ENCODE results near the gene AGFG1. TPM values are rescaled to one million over a fixed set of nuclear protein-coding genes. Genes with fewer than 3 reads are reported as not detected.
"Not testable (repeated sequence)": the region's sequence is repeated elsewhere in the genome, so short reads cannot be mapped to it uniquely, and the experiment has no call there.

AGFG1 gene
- total RNA-seq, 1 donor, result 56.1 TPM

- no peak for TF ChIP-seq CTCF (IDR thresholded peaks at IDR 0.05; ENCODE audit: insufficient read depth, low read depth, low read length)
Observed at GRCh38 chr2:227595797-227596196, 123.8 kb downstream of the AGFG1 start.

GRCh38 chr2:227597036-227597435 is 125.1 kb downstream of the AGFG1 start:
- no peak for DNase-seq (ENCODE audit: low read depth)
- no peak overlapping the region for H3K4me3 ChIP-seq (ENCODE audit: low read depth, low read length)
- TF ChIP-seq CTCF (IDR thresholded peaks at IDR 0.05; ENCODE audit: insufficient read depth, low read depth, low read length), result no peak

More at GRCh38 chr2:227595797-227596196, 123.8 kb downstream of the AGFG1 start:
- DNase-seq (ENCODE audit: low read depth), result no peak
- H3K4me3 ChIP-seq (ENCODE audit: low read depth, low read length), result no peak overlapping the region

DNA sequence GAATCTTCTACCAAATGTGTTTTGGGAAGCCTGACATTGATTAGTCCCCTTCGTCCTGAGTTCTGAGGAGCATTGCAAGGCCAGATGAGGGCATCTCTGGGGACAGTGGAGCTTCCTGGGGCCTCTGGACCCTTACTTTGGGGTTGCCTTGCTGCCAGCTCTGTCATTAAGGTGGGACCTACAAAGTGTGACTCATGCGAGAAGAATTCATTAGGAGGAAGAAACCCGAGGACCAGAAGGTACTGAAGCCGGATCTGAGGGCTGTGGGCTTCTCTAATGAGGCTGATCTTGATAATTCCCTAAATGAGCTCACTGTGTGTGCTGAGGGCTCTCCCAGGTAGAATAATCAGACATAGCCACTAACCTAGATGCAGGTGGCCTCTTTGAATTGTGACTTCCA is 126.0 kb downstream of the AGFG1 start:
- no peak overlapping the region for H3K4me3 ChIP-seq (ENCODE audit: low read depth, low read length)
- TF ChIP-seq CTCF (IDR thresholded peaks at IDR 0.05; ENCODE audit: insufficient read depth, low read depth, low read length), result no peak
- no peak for DNase-seq (ENCODE audit: low read depth)

GRCh38 chr2:227598835-227599503 is 127.0 kb downstream of the AGFG1 start, which contains the start of gene SCYGR2:
Gene SCYGR2 (plus strand): TSS chr2:227598893. CDS start chr2:227598893, 0 bp downstream.
- H3K4me3 ChIP-seq (ENCODE audit: low read depth, low read length); DNase-seq (ENCODE audit: low read depth): not testable (repeated sequence)

GRCh38 chr2:227602358-227602757 is 130.4 kb downstream of the AGFG1 start:
- no peak for DNase-seq (ENCODE audit: low read depth)
- no peak for TF ChIP-seq CTCF (IDR thresholded peaks at IDR 0.05; ENCODE audit: insufficient read depth, low read depth, low read length)
- no peak overlapping the region for H3K4me3 ChIP-seq (ENCODE audit: low read depth, low read length)

- peak; percentile 16 for DNase-seq (ENCODE audit: low read depth)
- TF ChIP-seq CTCF (IDR thresholded peaks at IDR 0.05; ENCODE audit: insufficient read depth, low read depth, low read length), result no peak
- no peak overlapping the region for H3K4me3 ChIP-seq (ENCODE audit: low read depth, low read length)
Observed at GRCh38 chr2:227606476-227606875, 134.5 kb downstream of the AGFG1 start.

DNA sequence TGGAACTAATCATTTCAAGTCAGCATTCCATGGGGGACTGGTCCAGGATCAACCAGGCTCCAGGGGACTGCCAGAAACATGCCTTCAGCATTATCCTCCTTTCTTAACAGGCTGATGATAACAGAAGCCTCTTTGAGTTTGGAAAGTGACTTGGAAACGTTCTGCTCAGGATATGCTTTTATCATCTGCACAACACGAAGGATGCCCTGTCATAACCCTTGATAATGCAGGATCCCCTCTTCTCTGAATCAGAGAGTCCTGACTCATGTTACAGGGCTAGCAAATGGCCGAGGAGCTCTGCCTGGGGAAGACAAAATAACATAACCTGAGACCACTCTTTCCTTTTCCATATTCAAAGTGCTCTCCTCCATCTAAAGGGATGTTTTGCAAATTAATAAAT is 136.0 kb downstream of the AGFG1 start:
- TF ChIP-seq CTCF (IDR thresholded peaks at IDR 0.05; ENCODE audit: insufficient read depth, low read depth, low read length), result no peak
- no peak for DNase-seq (ENCODE audit: low read depth)
- no peak overlapping the region for H3K4me3 ChIP-seq (ENCODE audit: low read depth, low read length)
